Neural progenitor cell (in vitro differentiated cells): ENCODE data around the gene HAPSTR1. TPM values are rescaled to one million over a fixed set of nuclear protein-coding genes. Genes with fewer than 3 reads are reported as not detected.

Experiments
- DNase-seq: peaks from one replicate; pipeline ENCODE4 v3.0.0-alpha.2; 2016; ENCODE audit warnings: low spot score
- H2AFZ ChIP-seq: fragments of 200-600 bp; sonication (generic); replicated peaks from 2 replicates; pipeline ENCODE4 v1.6.1; 2016; ENCODE audit warnings: antibody characterized with exemption
- H3F3A ChIP-seq: fragments of 200-600 bp; sonication (generic); 2 replicates; pipeline ENCODE4 v1.6.1; 2016; ENCODE audit warnings: antibody characterized with exemption, low read depth
- H3K27ac ChIP-seq: fragments of 200-600 bp; sonication (generic); 2 replicates; pipeline ENCODE4 v1.5.1; 2016; ENCODE audit warnings: mild to moderate bottlenecking
- H3K27me3 ChIP-seq: fragments of 200-600 bp; sonication (generic); 2 replicates; pipeline ENCODE4 v1.6.1; 2016; ENCODE audit warnings: mild to moderate bottlenecking, moderate library complexity
- H3K36me3 ChIP-seq: fragments of 200-600 bp; sonication (generic); 2 replicates; pipeline ENCODE4 v1.5.1; 2016
- H3K4me1 ChIP-seq: fragments of 200-600 bp; sonication (generic); 2 replicates; pipeline ENCODE4 v1.6.1; 2016; ENCODE audit warnings: mixed run types
- H3K4me2 ChIP-seq: fragments of 200-600 bp; sonication (generic); 2 replicates; pipeline ENCODE4 v1.6.1; 2016
- H3K4me3 ChIP-seq: fragments of 200-600 bp; sonication (generic); 2 replicates; pipeline ENCODE4 v1.5.1; 2016
- H3K79me2 ChIP-seq: fragments of 200-600 bp; sonication (generic); 2 replicates; pipeline ENCODE4 v1.6.1; 2016; ENCODE audit warnings: low read depth
- H3K9ac ChIP-seq: fragments of 200-600 bp; sonication (generic); 2 replicates; pipeline ENCODE4 v1.6.1; 2016
- H3K9me3 ChIP-seq: fragments of 200-600 bp; sonication (generic); 2 replicates; pipeline ENCODE4 v1.5.1; 2016; ENCODE audit warnings: low read depth
- H4K20me1 ChIP-seq: fragments of 200-600 bp; sonication (generic); 2 replicates; pipeline ENCODE4 v1.6.1; 2016; ENCODE audit warnings: low read depth
- H3K27ac Mint-ChIP-seq: 3 replicates; pipeline ENCODE4 v1.8.0; 2021; ENCODE audit warnings: mixed read lengths
- H3K27me3 Mint-ChIP-seq: 2 replicates; pipeline ENCODE4 v1.8.0; 2022; ENCODE audit warnings: low read depth, mild to moderate bottlenecking, inconsistent platforms, moderate library complexity, mixed read lengths; ENCODE audit not compliant: insufficient read depth
- H3K36me3 Mint-ChIP-seq: 3 replicates; pipeline ENCODE4 v1.8.0; 2021; ENCODE audit warnings: mixed read lengths
- H3K4me1 Mint-ChIP-seq: 3 replicates; pipeline ENCODE4 v1.8.0; 2021; ENCODE audit warnings: mixed read lengths
- H3K4me3 Mint-ChIP-seq: 3 replicates; pipeline ENCODE4 v1.8.0; 2021; ENCODE audit warnings: mild to moderate bottlenecking, moderate library complexity, mixed read lengths
- H3K9me3 Mint-ChIP-seq: 3 replicates; pipeline ENCODE4 v1.8.0; 2020; ENCODE audit warnings: mixed read lengths
- EZH2 ChIP-seq: fragments of 200-600 bp; sonication (generic); IDR thresholded peaks from 2 replicates; pipeline ENCODE4 v1.6.1; 2017; ENCODE audit warnings: antibody characterized with exemption, mild to moderate bottlenecking, moderate library complexity
- EZH2phosphoT487 ChIP-seq: fragments of 200-600 bp; sonication (generic); IDR thresholded peaks from 2 replicates; pipeline ENCODE4 v1.6.1; 2017; ENCODE audit warnings: antibody characterized with exemption
- total RNA-seq: library from RNA; depleted of rRNA; stranded (reverse); fragments of >200 nt; gene quantifications from 2 replicates; pipeline ENCODE4 v1.2.3, GENCODE V29; 2015; ENCODE audit warnings: low replicate concordance
- TF ChIP-seq, protein P1 (sequence below): fragments of 200-600 bp; sonication (generic); IDR thresholded peaks from 2 replicates; pipeline ENCODE4 v1.5.1; 2017; ENCODE audit warnings: antibody characterized with exemption, mild to moderate bottlenecking

Gene HAPSTR1
- total RNA-seq, 1 donor from 2014 or later, result 77.3 TPM

DNA sequence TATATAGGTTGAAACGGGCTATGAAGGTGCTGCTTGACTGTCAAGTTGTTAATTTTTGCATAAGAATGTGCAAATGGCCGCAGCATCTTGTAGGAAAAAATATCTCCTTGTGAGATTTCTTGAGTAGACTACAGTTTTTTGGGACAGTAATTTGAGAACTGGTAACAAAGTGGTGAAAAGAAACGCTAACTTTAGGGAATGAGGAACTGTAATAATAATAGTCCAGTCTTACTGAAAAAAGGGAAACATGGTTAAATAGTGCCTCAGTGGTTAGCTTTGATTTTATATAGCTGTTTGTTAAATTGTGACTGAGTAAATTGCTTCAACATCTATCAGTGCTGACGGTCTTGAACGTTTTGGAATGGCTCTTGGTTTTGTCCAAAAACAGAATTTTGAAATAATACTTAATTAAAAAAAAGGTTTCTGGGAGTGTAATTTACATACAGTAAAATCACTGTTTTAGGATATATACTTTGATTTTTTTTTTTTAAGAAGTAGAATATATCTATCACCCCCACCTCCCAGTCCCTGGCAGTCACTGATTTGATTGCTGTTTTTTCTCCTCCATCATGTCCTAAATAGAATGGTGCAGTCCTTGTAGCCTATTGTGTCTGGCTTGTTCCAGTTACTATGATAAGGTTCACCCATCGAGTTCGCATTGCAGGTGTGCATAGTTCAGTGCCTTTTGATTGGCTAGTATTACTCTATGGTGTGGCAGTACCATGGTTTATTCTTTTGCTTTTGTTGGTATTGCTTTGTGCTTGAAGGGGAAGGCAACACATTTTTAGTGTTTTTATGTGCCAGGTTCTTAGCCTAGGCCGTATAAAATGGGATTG is 2.8 kb downstream of the HAPSTR1 start:
- Histone ChIP-seq H3K79me2 (peaks cover 78% of the 10 kb centered on the region), H3K4me1 (peaks cover 39% of the 10 kb centered on the region), H3F3A (peaks cover 45% of the 10 kb centered on the region), H3K9ac (peak overlapping the region; percentile 92), H3K4me3 (peak overlapping the region; percentile 93), H3K9me3 (no peaks in the 10 kb centered on the region), H3K27me3 (no peaks in the 10 kb centered on the region), H3K4me2 (peak overlapping the region; percentile 95), H3K36me3 (peaks cover 13% of the 10 kb centered on the region), H2AFZ (no peak overlapping the region), H3K27ac (no peak overlapping the region), H4K20me1 (peaks cover 66% of the 10 kb centered on the region)
- H3K9me3 Mint-ChIP-seq, result peaks cover 3% of the 10 kb centered on the region
- H3K36me3 Mint-ChIP-seq, result peaks cover 24% of the 10 kb centered on the region
- no peak for DNase-seq
- peak overlapping the region; percentile 97 for H3K4me3 Mint-ChIP-seq
- peaks cover 48% of the 10 kb centered on the region for H3K4me1 Mint-ChIP-seq
- H3K27me3 Mint-ChIP-seq, result peaks cover 6% of the 10 kb centered on the region
- TF ChIP-seq, protein P1, sequence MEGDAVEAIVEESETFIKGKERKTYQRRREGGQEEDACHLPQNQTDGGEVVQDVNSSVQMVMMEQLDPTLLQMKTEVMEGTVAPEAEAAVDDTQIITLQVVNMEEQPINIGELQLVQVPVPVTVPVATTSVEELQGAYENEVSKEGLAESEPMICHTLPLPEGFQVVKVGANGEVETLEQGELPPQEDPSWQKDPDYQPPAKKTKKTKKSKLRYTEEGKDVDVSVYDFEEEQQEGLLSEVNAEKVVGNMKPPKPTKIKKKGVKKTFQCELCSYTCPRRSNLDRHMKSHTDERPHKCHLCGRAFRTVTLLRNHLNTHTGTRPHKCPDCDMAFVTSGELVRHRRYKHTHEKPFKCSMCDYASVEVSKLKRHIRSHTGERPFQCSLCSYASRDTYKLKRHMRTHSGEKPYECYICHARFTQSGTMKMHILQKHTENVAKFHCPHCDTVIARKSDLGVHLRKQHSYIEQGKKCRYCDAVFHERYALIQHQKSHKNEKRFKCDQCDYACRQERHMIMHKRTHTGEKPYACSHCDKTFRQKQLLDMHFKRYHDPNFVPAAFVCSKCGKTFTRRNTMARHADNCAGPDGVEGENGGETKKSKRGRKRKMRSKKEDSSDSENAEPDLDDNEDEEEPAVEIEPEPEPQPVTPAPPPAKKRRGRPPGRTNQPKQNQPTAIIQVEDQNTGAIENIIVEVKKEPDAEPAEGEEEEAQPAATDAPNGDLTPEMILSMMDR, result no peak
- no peak for TF ChIP-seq EZH2
- H3K27ac Mint-ChIP-seq, result no peak overlapping the region

DNA sequence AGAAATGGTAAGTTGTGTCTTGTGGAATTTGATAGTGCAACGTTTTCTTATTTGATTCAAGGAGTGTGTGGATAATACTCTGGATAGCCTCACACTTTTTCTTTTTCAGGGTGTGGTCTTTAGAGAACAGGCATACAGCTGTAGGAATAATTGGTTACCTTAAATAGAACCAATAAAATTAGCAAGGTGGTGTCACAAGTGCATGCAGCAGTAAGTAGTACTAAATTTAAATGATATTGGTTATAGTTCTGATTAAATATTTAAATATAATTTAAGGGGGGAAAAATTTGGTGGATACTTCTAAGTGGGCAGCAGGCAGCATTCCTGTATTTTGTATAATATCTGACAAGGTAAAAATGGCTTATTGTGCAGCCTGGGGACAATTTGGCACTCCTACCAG is 3.7 kb downstream of the HAPSTR1 start:
- H3K9ac ChIP-seq, result peak overlapping the region; percentile 29

DNA sequence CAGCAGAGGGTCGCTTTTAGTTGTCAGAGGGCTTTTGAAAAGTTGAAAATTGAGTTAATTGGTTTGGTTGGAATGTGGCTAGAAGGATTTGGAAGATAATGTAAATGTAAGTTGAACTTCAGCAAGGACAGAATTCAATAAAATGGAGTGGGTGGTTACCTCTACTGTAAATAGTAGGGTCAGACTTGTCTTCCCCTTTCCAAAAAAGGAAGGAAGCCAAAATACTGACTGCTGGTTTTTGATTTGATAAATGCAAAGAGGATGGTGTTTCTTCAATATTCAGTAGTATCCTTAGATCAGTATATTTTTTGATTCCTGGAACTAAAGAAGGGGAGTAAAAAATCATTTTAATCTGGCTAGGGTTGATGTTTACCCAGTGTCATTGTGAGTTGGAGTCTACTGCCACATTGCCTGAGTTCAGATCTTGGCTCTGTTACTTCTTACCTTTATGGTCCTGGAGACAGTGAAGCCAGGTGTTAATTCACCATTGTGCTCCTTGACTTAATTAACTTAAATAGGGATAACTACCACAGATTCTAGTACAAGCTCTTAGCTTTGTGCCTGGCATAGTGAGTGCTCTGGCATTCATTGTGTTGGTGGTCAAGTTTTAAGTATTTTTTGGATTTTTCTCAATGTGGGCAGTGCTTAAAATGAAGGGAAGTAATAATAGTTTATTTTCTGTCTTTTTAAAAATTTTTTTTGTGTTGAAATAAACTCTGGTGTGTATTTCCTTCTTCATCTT is 4.4 kb downstream of the HAPSTR1 start:
- H3K27me3 Mint-ChIP-seq, result peaks cover 6% of the 10 kb centered on the region
- no peak overlapping the region for H3K27ac ChIP-seq
- H3K4me2 ChIP-seq, result peak overlapping the region; percentile 95
- H3K9me3 ChIP-seq, result no peaks in the 10 kb centered on the region
- no peak overlapping the region for H3K9ac ChIP-seq
- H3K36me3 Mint-ChIP-seq, result peaks cover 38% of the 10 kb centered on the region
- H3K36me3 ChIP-seq, result peaks cover 13% of the 10 kb centered on the region
- H2AFZ ChIP-seq, result no peak overlapping the region
- peaks cover 34% of the 10 kb centered on the region for H3K4me1 ChIP-seq
- H3F3A ChIP-seq, result peaks cover 29% of the 10 kb centered on the region
- no peak for DNase-seq
- H3K4me3 Mint-ChIP-seq, result peak overlapping the region; percentile 67
- H3K9me3 Mint-ChIP-seq, result peaks cover 3% of the 10 kb centered on the region
- peak overlapping the region; percentile 93 for H3K4me3 ChIP-seq
- peaks cover 53% of the 10 kb centered on the region for H3K4me1 Mint-ChIP-seq
- TF ChIP-seq, protein P1, result no peak
- TF ChIP-seq EZH2phosphoT487 (no peak), EZH2 (no peak)
- no peak overlapping the region for H3K27ac Mint-ChIP-seq
- H3K27me3 ChIP-seq, result no peaks in the 10 kb centered on the region
- H3K79me2 ChIP-seq, result peaks cover 94% of the 10 kb centered on the region
- peaks cover 82% of the 10 kb centered on the region for H4K20me1 ChIP-seq

More for the DNA sequence above, 3.7 kb downstream of the HAPSTR1 start:
- H3K27ac ChIP-seq, result no peak overlapping the region
- no peaks in the 10 kb centered on the region for H3K9me3 ChIP-seq
- H3K4me1 ChIP-seq, result peaks cover 34% of the 10 kb centered on the region
- peaks cover 13% of the 10 kb centered on the region for H3K36me3 ChIP-seq
- Mint-ChIP-seq H3K36me3 (peaks cover 34% of the 10 kb centered on the region), H3K4me3 (peak overlapping the region; percentile 48), H3K9me3 (peaks cover 3% of the 10 kb centered on the region), H3K4me1 (peaks cover 51% of the 10 kb centered on the region), H3K27me3 (peaks cover 6% of the 10 kb centered on the region), H3K27ac (no peak overlapping the region)
- H3K27me3 ChIP-seq, result no peaks in the 10 kb centered on the region
- peaks cover 88% of the 10 kb centered on the region for H3K79me2 ChIP-seq
- H3K4me3 ChIP-seq, result peak overlapping the region; percentile 93
- no peak for DNase-seq
- H3K4me2 ChIP-seq, result peak overlapping the region; percentile 95
- H4K20me1 ChIP-seq, result peaks cover 76% of the 10 kb centered on the region
- TF ChIP-seq EZH2phosphoT487 (no peak), EZH2 (no peak)
- TF ChIP-seq, protein P1, result no peak
- H2AFZ ChIP-seq, result no peak overlapping the region
- peaks cover 36% of the 10 kb centered on the region for H3F3A ChIP-seq
